Endothelial cell of umbilical vein (primary cell): ENCODE results near the gene NKD2. TPM values are rescaled to one million over a fixed set of nuclear protein-coding genes. Genes with fewer than 3 reads are reported as not detected.

Experiments used
- BruUV-seq: library from RNA; stranded (reverse); fragments of 400-500 nt; replicated peaks from 2 replicates; lab custom pipeline; 2021; lab: Mats Ljungman, UMichigan
- CTCF ChIA-PET: fragments of 300-600, 350-600 bp; sonication (Branson Sonifier 250); formaldehyde crosslinking; loops from one replicate; lab custom pipeline; 2021; ENCODE audit warnings: antibody characterized with exemption, inconsistent platforms; lab: Charles Lee
- POLR2A ChIA-PET: fragments of 300-600, 350-600 bp; sonication (Branson Sonifier 250); formaldehyde crosslinking; loops from one replicate; lab custom pipeline; 2021; ENCODE audit warnings: antibody characterized with exemption, inconsistent platforms; lab: Charles Lee
- DNase-seq: peaks from one replicate; pipeline ENCODE4 v3.0.0-alpha.2; 2011; ENCODE audit warnings: low read depth, low spot score
- FAIRE-seq: peaks from 2 replicates; lab custom pipeline; 2011; peaks lifted over from hg19 to GRCh38; lab: Jason Lieb, UNC
- H2AFZ ChIP-seq: 2 replicates; pipeline ENCODE4 v1.6.0; 2012; ENCODE audit warnings: low read depth, low read length, control low read depth, inconsistent platforms
- H3K27ac ChIP-seq: 2 replicates; pipeline ENCODE4 v1.5.1; 2011; ENCODE audit warnings: low read depth, mild to moderate bottlenecking, control low read depth, low read length, moderate library complexity; ENCODE audit not compliant: insufficient read depth
- H3K27me3 ChIP-seq, 2 experiments: 2 replicates each; pipeline versions ENCODE4 v1.6.0 to v1.6.1; 2011; ENCODE audit warnings: low read length in 2 of 2, mixed read lengths in 1 of 2; ENCODE audit not compliant: control insufficient read depth in 2 of 2, insufficient read depth in 2 of 2
- H3K36me3 ChIP-seq, 2 experiments: 2 replicates in 1 of 2; 3 replicates in 1 of 2; pipeline ENCODE4 v1.5.1; 2011; ENCODE audit warnings: low read length in 2 of 2, mild to moderate bottlenecking in 1 of 2, moderate library complexity in 1 of 2; ENCODE audit not compliant: control insufficient read depth in 2 of 2, insufficient read depth in 2 of 2; ENCODE audit errors: extremely low read depth in 1 of 2
- H3K4me1 ChIP-seq: 3 replicates; pipeline ENCODE4 v1.5.1; 2011; ENCODE audit warnings: mild to moderate bottlenecking, low read length; ENCODE audit not compliant: control insufficient read depth, insufficient read depth; ENCODE audit errors: extremely low read depth
- H3K4me2 ChIP-seq: 2 replicates; pipeline ENCODE4 v1.6.1; 2011; ENCODE audit warnings: low read length, control low read depth, mixed read lengths; ENCODE audit not compliant: insufficient read depth
- H3K4me3 ChIP-seq, 3 experiments: fragments of 200-600 bp in 1 of 3; sonication (generic), shearing (Covaris generic) in 1 of 3; replicated peaks in 1 of 3; 2 replicates each; pipeline ENCODE4 v1.5.1; 2011 to 2016; ENCODE audit warnings: control low read depth in 3 of 3, low read length in 3 of 3, mild to moderate bottlenecking in 2 of 3, inconsistent platforms in 1 of 3, low read depth in 1 of 3, moderate library complexity in 1 of 3; ENCODE audit not compliant: insufficient read depth in 1 of 3
- H3K79me2 ChIP-seq: 2 replicates; pipeline ENCODE4 v1.6.0; 2012; ENCODE audit warnings: low read length, inconsistent platforms; ENCODE audit not compliant: control insufficient read depth, insufficient read depth
- H3K9ac ChIP-seq: replicated peaks from 2 replicates; pipeline ENCODE3; 2011; ENCODE audit warnings: low read length, control low read depth; ENCODE audit not compliant: insufficient read depth; ENCODE audit errors: extremely low read depth
- H3K9me1 ChIP-seq: replicated peaks from 3 replicates; pipeline ENCODE4 v1.6.0; 2011; ENCODE audit warnings: mild to moderate bottlenecking, low read length; ENCODE audit not compliant: control insufficient read depth, insufficient read depth; ENCODE audit errors: extremely low read depth
- H3K9me3 ChIP-seq: replicated peaks from 2 replicates; pipeline ENCODE4 v1.5.1; 2012; ENCODE audit warnings: low read length, inconsistent platforms; ENCODE audit not compliant: control insufficient read depth, insufficient read depth
- H4K20me1 ChIP-seq: replicated peaks from 2 replicates; pipeline ENCODE3; 2011; ENCODE audit warnings: mild to moderate bottlenecking, low read length; ENCODE audit not compliant: control insufficient read depth, insufficient read depth; ENCODE audit errors: extremely low read depth
- EZH2 ChIP-seq: IDR thresholded peaks from 2 replicates; pipeline ENCODE4 v1.6.1; 2012; ENCODE audit warnings: borderline replicate concordance, low read depth, mild to moderate bottlenecking, moderate library complexity, low read length, inconsistent platforms; ENCODE audit not compliant: severe bottlenecking
- FOS ChIP-seq: IDR thresholded peaks from 2 replicates; pipeline ENCODE4 v1.6.1; 2011; ENCODE audit warnings: mild to moderate bottlenecking, low read length, moderate library complexity, borderline replicate concordance; ENCODE audit not compliant: insufficient read depth
- GATA2 ChIP-seq: IDR thresholded peaks from 2 replicates; pipeline ENCODE4 v1.7.0; 2011; ENCODE audit warnings: low read depth, mild to moderate bottlenecking, moderate library complexity, mixed read lengths, low read length; ENCODE audit not compliant: insufficient read length, insufficient read depth
- JUN ChIP-seq: IDR thresholded peaks from 2 replicates; pipeline ENCODE4 v1.6.1; 2011; ENCODE audit warnings: borderline replicate concordance, low read depth; ENCODE audit not compliant: insufficient read length, insufficient read depth
- MYC ChIP-seq: IDR thresholded peaks from one replicate; pipeline ENCODE4 v1.6.1; 2011; ENCODE audit warnings: mild to moderate bottlenecking, low read depth, low read length
- POLR2A ChIP-seq: IDR thresholded peaks from 2 replicates; pipeline ENCODE4 v1.6.1; 2012; ENCODE audit warnings: low read depth, mild to moderate bottlenecking, control low read depth, low read length
- POLR2AphosphoS5 ChIP-seq: IDR thresholded peaks from 2 replicates; pipeline ENCODE4 v1.6.1; 2012; ENCODE audit warnings: low read depth, mild to moderate bottlenecking, control low read depth, low read length, moderate library complexity; ENCODE audit not compliant: insufficient read depth
- dilution Hi-C: fragments of 300-500 bp; cut with MboI; formaldehyde crosslinking; loops from one replicate; pipeline ENCODE4 v1.15.0; 2019; ENCODE audit warnings: low sequenced_read_pairs; ENCODE audit not compliant: extremely low pct_ligation_motif_present
- intact Hi-C: fragments of 100-400 bp; cut with micrococcal nuclease; formaldehyde crosslinking; loops from one replicate; pipeline ENCODE4 v1.10.0; 2022
- polyA plus RNA-seq, 4 experiments: library from polyadenylated mRNA; depleted of rRNA in 3 of 4; stranded (reverse) in 3 of 4; unstranded in 1 of 4; fragments of >200 nt; gene quantifications; 2 replicates each; pipeline versions ENCODE4 v1.2.1 to v1.2.3, GENCODE V29; 2011 to 2012; ENCODE audit warnings: missing spikeins in 1 of 4
- total RNA-seq: library from RNA; stranded (reverse); gene quantifications from 2 replicates; pipeline ENCODE4 v1.2.3, GENCODE V29; 2021
- TF ChIP-seq, protein P1 (sequence below), 2 donors: IDR thresholded peaks; 1 replicate in 1 of 2; 2 replicates in 1 of 2; pipeline ENCODE4 v1.5.1; 2011; ENCODE audit warnings: low read length in 2 of 2, mild to moderate bottlenecking in 2 of 2, moderate library complexity in 2 of 2, control low read depth in 1 of 2, inconsistent platforms in 1 of 2, low read depth in 1 of 2; ENCODE audit not compliant: insufficient read depth in 1 of 2; ENCODE audit errors: extremely low read depth in 1 of 2
- TF ChIP-seq, protein P2 (sequence below): IDR thresholded peaks from 2 replicates; pipeline ENCODE4 v1.6.1; 2011; ENCODE audit not compliant: insufficient read depth, insufficient read length

Gene NKD2
- total and polyA plus RNA-seq, 2 donors (not counting 3 experiments of a cell fraction or from before 2014, with no cell fraction given): 0.08 TPM; not detected in 1

DNA sequence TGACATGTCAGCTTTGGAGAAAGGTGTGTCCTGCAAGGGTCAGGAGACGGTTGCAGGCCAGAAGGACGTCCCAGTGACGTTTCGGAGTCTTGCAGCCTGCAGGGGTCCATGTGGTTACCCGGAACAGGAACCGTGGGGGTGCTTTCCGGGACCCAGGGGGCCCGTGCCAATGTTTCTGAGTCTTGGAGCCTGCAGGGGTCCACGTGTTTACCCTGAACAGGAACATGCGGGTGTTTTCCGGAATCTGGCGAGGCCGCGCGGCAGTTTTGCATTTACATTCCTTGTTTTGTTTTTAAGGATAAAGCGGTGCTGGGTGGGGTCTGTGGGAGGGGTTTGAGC, 30.6 kb downstream of the NKD2 start:
- Histone ChIP-seq H3K4me3 (no peak overlapping the region), H3K9ac (no peak overlapping the region), H2AFZ (no peak overlapping the region), H3K9me3 (no peaks in the 10 kb centered on the region), H3K27me3 (no peaks in the 10 kb centered on the region), H3K9me1 (no peaks in the 10 kb centered on the region), H3K79me2 (no peaks in the 10 kb centered on the region), H3K4me2 (no peak overlapping the region), H3K4me1 (no peaks in the 10 kb centered on the region), H4K20me1 (no peaks in the 10 kb centered on the region), H3K27ac (no peak overlapping the region), H3K36me3 (no peaks in the 10 kb centered on the region)
- dilution Hi-C loops: no loop called here
- ChIA-PET POLR2A (no interaction called here), CTCF (no interaction called here)
- no TSS peak for BruUV-seq
- TF ChIP-seq EZH2: no peak
- no peak for TF ChIP-seq POLR2AphosphoS5
- TF ChIP-seq FOS: no peak
- intact Hi-C loops: no loop called here
- DNase-seq: no peak
- no peak for FAIRE-seq

DNA sequence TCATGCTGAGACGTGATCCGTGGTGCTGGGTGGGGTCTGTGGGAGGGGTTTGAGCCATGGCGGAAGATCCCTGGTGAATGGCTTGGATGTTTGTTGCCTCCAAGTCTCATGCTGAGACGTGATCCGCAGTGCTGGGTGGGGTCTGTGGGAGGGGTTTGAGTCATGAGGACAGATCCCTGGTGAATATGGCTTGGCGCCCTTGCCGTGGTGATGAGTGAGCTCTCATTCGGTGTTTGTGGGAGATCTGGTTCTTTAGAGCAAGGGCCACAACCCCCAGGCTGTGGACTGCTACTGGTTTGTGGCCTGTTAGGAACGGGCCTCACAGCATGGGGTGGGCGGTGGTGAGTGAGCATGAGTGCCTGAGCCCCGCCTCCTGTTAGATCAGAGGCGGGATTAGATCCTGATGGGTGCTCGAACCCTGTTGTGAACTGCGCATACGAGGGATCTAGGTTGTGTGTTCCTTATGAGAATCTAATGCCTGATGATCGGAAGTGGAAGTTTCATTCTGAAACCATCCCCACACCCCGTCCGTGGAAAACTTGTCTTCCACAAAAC, 31.2 kb downstream of the NKD2 start:
- H3K4me2 ChIP-seq: no peak overlapping the region
- H3K9me1 ChIP-seq: no peaks in the 10 kb centered on the region
- BruUV-seq: no TSS peak
- H3K9ac ChIP-seq: no peak overlapping the region
- H3K79me2 ChIP-seq: no peaks in the 10 kb centered on the region
- H3K27me3 ChIP-seq: no peaks in the 10 kb centered on the region
- POLR2A ChIA-PET: no interaction called here
- H3K4me1 ChIP-seq: no peaks in the 10 kb centered on the region
- CTCF ChIA-PET: no interaction called here
- no peak overlapping the region for H3K27ac ChIP-seq
- intact Hi-C loops: no loop called here
- no peak overlapping the region for H2AFZ ChIP-seq
- dilution Hi-C loops: no loop called here
- no peaks in the 10 kb centered on the region for H3K36me3 ChIP-seq
- DNase-seq: no peak
- no peak overlapping the region for H3K4me3 ChIP-seq
- FAIRE-seq: no peak
- H3K9me3 ChIP-seq: no peaks in the 10 kb centered on the region
- TF ChIP-seq FOS (no peak), MYC (no peak), EZH2 (no peak), POLR2AphosphoS5 (no peak), JUN (no peak), POLR2A (no peak), GATA2 (no peak)
- TF ChIP-seq, protein P1, sequence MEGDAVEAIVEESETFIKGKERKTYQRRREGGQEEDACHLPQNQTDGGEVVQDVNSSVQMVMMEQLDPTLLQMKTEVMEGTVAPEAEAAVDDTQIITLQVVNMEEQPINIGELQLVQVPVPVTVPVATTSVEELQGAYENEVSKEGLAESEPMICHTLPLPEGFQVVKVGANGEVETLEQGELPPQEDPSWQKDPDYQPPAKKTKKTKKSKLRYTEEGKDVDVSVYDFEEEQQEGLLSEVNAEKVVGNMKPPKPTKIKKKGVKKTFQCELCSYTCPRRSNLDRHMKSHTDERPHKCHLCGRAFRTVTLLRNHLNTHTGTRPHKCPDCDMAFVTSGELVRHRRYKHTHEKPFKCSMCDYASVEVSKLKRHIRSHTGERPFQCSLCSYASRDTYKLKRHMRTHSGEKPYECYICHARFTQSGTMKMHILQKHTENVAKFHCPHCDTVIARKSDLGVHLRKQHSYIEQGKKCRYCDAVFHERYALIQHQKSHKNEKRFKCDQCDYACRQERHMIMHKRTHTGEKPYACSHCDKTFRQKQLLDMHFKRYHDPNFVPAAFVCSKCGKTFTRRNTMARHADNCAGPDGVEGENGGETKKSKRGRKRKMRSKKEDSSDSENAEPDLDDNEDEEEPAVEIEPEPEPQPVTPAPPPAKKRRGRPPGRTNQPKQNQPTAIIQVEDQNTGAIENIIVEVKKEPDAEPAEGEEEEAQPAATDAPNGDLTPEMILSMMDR (IDR thresholded peaks at IDR 0.05; ENCODE audit: extremely low read depth in 1 of 2, insufficient read depth in 1 of 2, low read depth in 1 of 2, low read length in 2 of 2): no peak
- TF ChIP-seq, protein P2, sequence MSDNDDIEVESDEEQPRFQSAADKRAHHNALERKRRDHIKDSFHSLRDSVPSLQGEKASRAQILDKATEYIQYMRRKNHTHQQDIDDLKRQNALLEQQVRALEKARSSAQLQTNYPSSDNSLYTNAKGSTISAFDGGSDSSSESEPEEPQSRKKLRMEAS: no peak
- no peaks in the 10 kb centered on the region for H4K20me1 ChIP-seq
